NCI-H1105 treated with DMSO at 0.1 percent for 48 hours (cell line): ENCODE measurements around the gene PPP1R7.

ENCODE experiments used
- DNase-seq: peaks from one replicate; lab custom pipeline; 2025; lab: John Stamatoyannopoulos, UW

PPP1R7 gene

GRCh38 chr2:241168366-241168765, 18.1 kb downstream of the PPP1R7 start:
- DNase-seq, result no peak

- no peak for DNase-seq
Observed at GRCh38 chr2:241173557-241173956, 23.3 kb downstream of the PPP1R7 start.

GRCh38 chr2:241177526-241178334, 27.5 kb downstream of the PPP1R7 start:
- no peak for DNase-seq

GRCh38 chr2:241178961-241179360, 28.7 kb downstream of the PPP1R7 start:
- DNase-seq, result no peak

- DNase-seq, result no peak
Observed at GRCh38 chr2:241179899-241180298, 29.6 kb downstream of the PPP1R7 start.

GRCh38 chr2:241180495-241180894, 30.2 kb downstream of the PPP1R7 start:
- DNase-seq, result no peak

- no peak for DNase-seq
Observed at GRCh38 chr2:241182126-241182525, 31.9 kb downstream of the PPP1R7 start.

GRCh38 chr2:241182531-241183133, 32.4 kb downstream of the PPP1R7 start:
- no peak for DNase-seq

- no peak for DNase-seq
Observed at GRCh38 chr2:241183221-241183620, 33.0 kb downstream of the PPP1R7 start.

GRCh38 chr2:241184901-241185300, 34.6 kb downstream of the PPP1R7 start:
- no peak for DNase-seq

- DNase-seq, result no peak
Observed at GRCh38 chr2:241185961-241186360, 35.7 kb downstream of the PPP1R7 start.

- no peak for DNase-seq
Observed at GRCh38 chr2:241187101-241187917, 37.0 kb downstream of the PPP1R7 start.

GRCh38 chr2:241187918-241188234, 37.6 kb downstream of the PPP1R7 start:
- no peak for DNase-seq

- DNase-seq, result no peak
Observed at GRCh38 chr2:241188361-241189092, 38.3 kb downstream of the PPP1R7 start, which contains the start of gene ANO7. TSS of gene ANO7 (plus strand) at chr2:241188677. CDS start at chr2:241190064, 1,387 bp downstream.

- DNase-seq, result no peak
Observed at GRCh38 chr2:241189093-241189855, 39.0 kb downstream of the PPP1R7 start.

GRCh38 chr2:241189856-241190201, 39.6 kb downstream of the PPP1R7 start:
- no peak for DNase-seq

GRCh38 chr2:241190291-241190981, 40.2 kb downstream of the PPP1R7 start:
- DNase-seq, result no peak

- no peak for DNase-seq
Observed at GRCh38 chr2:241191081-241191480, 40.8 kb downstream of the PPP1R7 start.

GRCh38 chr2:241193271-241193670, 43.0 kb downstream of the PPP1R7 start:
- DNase-seq, result no peak

- DNase-seq, result no peak
Observed at GRCh38 chr2:241194811-241195210, 44.5 kb downstream of the PPP1R7 start.
